Endodermal cell (in vitro differentiated cells): ENCODE data around the gene ADGRF1. TPM values are rescaled to one million over a fixed set of nuclear protein-coding genes. Genes with fewer than 3 reads are reported as not detected.

Source experiments
- DNase-seq: peaks from one replicate; pipeline ENCODE4 v3.0.0-alpha.2; 2017
- H3K27ac ChIP-seq: 2 replicates; pipeline ENCODE4 v1.5.1; 2013; ENCODE audit warnings: mild to moderate bottlenecking, low read depth, low read length, moderate library complexity
- H3K27me3 ChIP-seq: 2 replicates; pipeline ENCODE4 v1.6.1; 2013; ENCODE audit warnings: mild to moderate bottlenecking, low read length, moderate library complexity; ENCODE audit not compliant: insufficient read depth, control insufficient read depth, poor library complexity, severe bottlenecking
- H3K36me3 ChIP-seq: 2 replicates; pipeline ENCODE4 v1.7.0; 2013; ENCODE audit warnings: mild to moderate bottlenecking, low read length, moderate library complexity; ENCODE audit not compliant: control insufficient read depth, insufficient read depth
- H3K4me1 ChIP-seq: one replicate; pipeline ENCODE4 v1.7.0; 2013; ENCODE audit warnings: low read length; ENCODE audit not compliant: control insufficient read depth, insufficient read depth
- H3K4me3 ChIP-seq: 2 replicates; pipeline ENCODE4 v1.5.1; 2013; ENCODE audit warnings: mild to moderate bottlenecking, low read length, moderate library complexity
- H3K9ac ChIP-seq: 2 replicates; pipeline ENCODE4 v1.6.1; 2013; ENCODE audit warnings: mild to moderate bottlenecking, low read length, moderate library complexity; ENCODE audit not compliant: poor library complexity, severe bottlenecking; ENCODE audit errors: extremely low read depth
- H3K9me3 ChIP-seq: 2 replicates; pipeline ENCODE4 v1.6.1; 2013; ENCODE audit warnings: mild to moderate bottlenecking, low read length, moderate library complexity; ENCODE audit not compliant: control insufficient read depth
- H3K27ac Mint-ChIP-seq: 2 replicates; pipeline ENCODE4 v1.8.0; 2020; ENCODE audit warnings: mixed read lengths
- H3K27me3 Mint-ChIP-seq: 2 replicates; pipeline ENCODE4 v1.8.0; 2021; ENCODE audit warnings: mild to moderate bottlenecking, mixed read lengths; ENCODE audit not compliant: insufficient read depth
- H3K36me3 Mint-ChIP-seq: 2 replicates; pipeline ENCODE4 v1.8.0; 2020; ENCODE audit warnings: low read depth, mixed read lengths
- H3K4me1 Mint-ChIP-seq: 2 replicates; pipeline ENCODE4 v1.8.0; 2020; ENCODE audit warnings: mixed read lengths
- H3K4me3 Mint-ChIP-seq: 2 replicates; pipeline ENCODE4 v1.8.0; 2020; ENCODE audit warnings: mild to moderate bottlenecking, moderate library complexity, mixed read lengths
- H3K9me3 Mint-ChIP-seq: 2 replicates; pipeline ENCODE4 v1.8.0; 2020; ENCODE audit warnings: mild to moderate bottlenecking, mixed read lengths
- WGBS, 2 experiments: methylation state at CpG; one replicate each; pipeline versions ENCODE4 v1.1.5 to v1.1.7; 2013; ENCODE audit warnings: missing lambda C conversion rate in 2 of 2, mixed read lengths in 1 of 2; ENCODE audit not compliant: insufficient coverage in 1 of 2, insufficient read length in 1 of 2; 5-methylcytosine and 5-hydroxymethylcytosine counted together
- total RNA-seq, 2 donors: library from RNA; stranded (reverse); fragmentation: NEBNext Ultra II Directional in 1 of 2; extraction: Animal tissue kit (Norgen Biotek cat#: 25700) in 1 of 2; gene quantifications; 2 replicates in 1 of 2; 3 replicates in 1 of 2; pipeline ENCODE4 v1.2.1, GENCODE V29; 2021
- TF ChIP-seq, protein P1 (sequence below): fragments of 200-600 bp; sonication (generic); conservative IDR thresholded peaks from 2 replicates; pipeline ENCODE4 v1.5.0; 2021; ENCODE audit warnings: antibody characterized with exemption, mild to moderate bottlenecking

ADGRF1 gene
- total RNA-seq, 2 donors from 2014 or later = not detected

DNA sequence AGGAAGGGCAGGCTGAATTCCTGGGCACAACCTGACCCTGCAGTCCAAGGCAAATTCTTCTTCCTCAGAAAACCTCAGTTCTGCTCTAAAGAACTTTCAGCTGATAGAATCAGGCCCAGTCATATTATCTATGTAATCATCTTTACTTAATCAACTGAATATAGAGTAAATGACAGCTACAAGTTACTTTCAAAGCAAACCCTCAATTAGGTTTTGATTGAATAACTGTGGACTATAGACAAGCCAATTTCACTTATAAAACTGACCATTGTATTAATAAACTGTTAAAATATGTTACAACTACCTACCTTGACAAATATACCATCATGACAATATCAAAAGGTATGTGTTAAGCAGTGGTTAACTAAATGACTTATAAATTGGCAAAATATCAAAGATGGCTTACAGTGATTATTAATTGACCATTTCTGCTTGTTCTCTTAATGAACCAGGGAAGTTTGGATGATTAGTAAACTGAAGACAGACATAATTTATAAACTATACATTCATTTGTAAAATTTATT is 74.2 kb downstream of the ADGRF1 start:
- Histone ChIP-seq H3K4me3 (no peak overlapping the region), H3K9ac (no peak overlapping the region), H3K27me3 (no peaks in the 10 kb centered on the region), H3K9me3 (no peaks in the 10 kb centered on the region), H3K4me1 (no peaks in the 10 kb centered on the region), H3K27ac (no peak overlapping the region), H3K36me3 (no peaks in the 10 kb centered on the region)
- Mint-ChIP-seq H3K36me3 (no peaks in the 10 kb centered on the region), H3K4me3 (no peak overlapping the region), H3K27ac (no peak overlapping the region), H3K27me3 (no peaks in the 10 kb centered on the region), H3K4me1 (no peaks in the 10 kb centered on the region), H3K9me3 (no peaks in the 10 kb centered on the region)
- TF ChIP-seq, protein P1, sequence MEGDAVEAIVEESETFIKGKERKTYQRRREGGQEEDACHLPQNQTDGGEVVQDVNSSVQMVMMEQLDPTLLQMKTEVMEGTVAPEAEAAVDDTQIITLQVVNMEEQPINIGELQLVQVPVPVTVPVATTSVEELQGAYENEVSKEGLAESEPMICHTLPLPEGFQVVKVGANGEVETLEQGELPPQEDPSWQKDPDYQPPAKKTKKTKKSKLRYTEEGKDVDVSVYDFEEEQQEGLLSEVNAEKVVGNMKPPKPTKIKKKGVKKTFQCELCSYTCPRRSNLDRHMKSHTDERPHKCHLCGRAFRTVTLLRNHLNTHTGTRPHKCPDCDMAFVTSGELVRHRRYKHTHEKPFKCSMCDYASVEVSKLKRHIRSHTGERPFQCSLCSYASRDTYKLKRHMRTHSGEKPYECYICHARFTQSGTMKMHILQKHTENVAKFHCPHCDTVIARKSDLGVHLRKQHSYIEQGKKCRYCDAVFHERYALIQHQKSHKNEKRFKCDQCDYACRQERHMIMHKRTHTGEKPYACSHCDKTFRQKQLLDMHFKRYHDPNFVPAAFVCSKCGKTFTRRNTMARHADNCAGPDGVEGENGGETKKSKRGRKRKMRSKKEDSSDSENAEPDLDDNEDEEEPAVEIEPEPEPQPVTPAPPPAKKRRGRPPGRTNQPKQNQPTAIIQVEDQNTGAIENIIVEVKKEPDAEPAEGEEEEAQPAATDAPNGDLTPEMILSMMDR = no peak
- no peak for DNase-seq

DNA sequence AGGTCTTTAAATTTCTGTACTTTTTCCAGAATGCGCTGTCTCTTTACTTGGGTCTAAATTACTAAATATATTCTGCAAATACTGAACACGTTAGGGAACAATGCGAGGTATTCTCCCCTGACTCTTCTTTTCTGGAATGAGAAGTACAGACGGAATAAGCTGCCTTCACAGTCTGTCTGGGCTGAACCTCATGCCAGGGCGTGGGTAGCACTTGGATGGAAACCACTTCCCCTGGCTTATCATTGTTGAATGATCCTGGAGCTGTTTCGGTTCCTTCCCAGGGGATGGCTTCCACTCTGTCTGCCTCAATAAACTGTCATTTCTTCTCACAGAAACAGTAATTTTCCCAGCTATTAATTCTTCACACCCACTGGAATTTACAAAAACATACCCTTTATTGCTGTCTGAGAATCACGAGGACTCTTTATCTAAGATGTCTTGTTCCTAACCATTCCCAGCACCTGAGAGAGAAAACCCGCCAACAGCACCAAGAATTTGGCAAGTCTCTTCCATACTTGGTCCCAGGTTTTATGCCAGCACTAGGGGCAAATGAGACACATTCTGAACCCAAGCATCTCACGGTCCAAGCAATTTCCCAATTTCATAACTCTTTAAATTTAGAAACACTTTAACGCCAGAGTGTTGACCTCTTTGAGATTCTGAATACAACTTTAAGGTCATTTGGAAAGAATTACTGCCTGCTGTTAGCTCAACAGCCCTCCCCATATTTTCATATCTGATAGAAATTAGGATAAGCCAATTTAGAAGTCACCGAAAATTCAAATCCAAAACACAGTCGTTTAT is 77.2 kb downstream of the ADGRF1 start:
- Histone ChIP-seq H3K36me3 (no peaks in the 10 kb centered on the region), H3K9me3 (no peaks in the 10 kb centered on the region), H3K4me3 (no peak overlapping the region), H3K27ac (no peak overlapping the region), H3K9ac (no peak overlapping the region), H3K27me3 (no peaks in the 10 kb centered on the region), H3K4me1 (no peaks in the 10 kb centered on the region)
- H3K9me3 Mint-ChIP-seq = no peaks in the 10 kb centered on the region
- H3K27ac Mint-ChIP-seq = no peak overlapping the region
- H3K27me3 Mint-ChIP-seq = peaks cover 1% of the 10 kb centered on the region
- no peaks in the 10 kb centered on the region for H3K36me3 Mint-ChIP-seq
- 93 to 95% methylated on average over 9 to 11 of the region's 12 CpGs for WGBS, 2 experiments
- H3K4me3 Mint-ChIP-seq = no peak overlapping the region
- no peak for DNase-seq
- H3K4me1 Mint-ChIP-seq = no peaks in the 10 kb centered on the region
- TF ChIP-seq, protein P1 = no peak

DNA sequence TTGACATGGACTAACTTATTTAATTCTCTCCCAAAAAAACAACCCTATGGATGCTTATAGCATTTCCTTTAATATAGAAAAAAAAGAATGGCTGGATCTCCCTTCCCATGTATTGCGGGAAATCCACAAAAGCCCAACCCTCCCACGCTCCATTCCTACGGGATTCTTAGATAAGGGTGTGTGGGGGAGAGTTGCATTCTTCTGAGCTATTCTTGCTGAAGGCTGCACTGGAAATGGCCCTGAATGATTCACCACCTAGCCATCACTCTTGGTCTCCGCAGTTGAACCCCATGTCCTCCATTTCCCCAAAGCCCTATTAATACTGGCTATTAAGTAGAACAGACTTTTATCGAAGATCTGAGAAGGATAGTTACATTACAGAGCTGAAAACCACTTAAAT is 78.5 kb downstream of the ADGRF1 start:
- H3K27me3 ChIP-seq = no peaks in the 10 kb centered on the region
- TF ChIP-seq, protein P1 = no peak
- Mint-ChIP-seq H3K27me3 (peaks cover 1% of the 10 kb centered on the region), H3K36me3 (no peaks in the 10 kb centered on the region), H3K4me1 (no peaks in the 10 kb centered on the region), H3K9me3 (no peaks in the 10 kb centered on the region), H3K27ac (no peak overlapping the region), H3K4me3 (no peak overlapping the region)
- no peak overlapping the region for H3K9ac ChIP-seq
- no peaks in the 10 kb centered on the region for H3K36me3 ChIP-seq
- 42 to 77% methylated on average over 2 to 5 of the region's 5 CpGs for WGBS, 2 experiments
- H3K27ac ChIP-seq = no peak overlapping the region
- DNase-seq = no peak
- no peaks in the 10 kb centered on the region for H3K9me3 ChIP-seq
- H3K4me1 ChIP-seq = no peaks in the 10 kb centered on the region
- H3K4me3 ChIP-seq = no peak overlapping the region
